ENCODE measurements around the gene TTC7B. TPM values are rescaled to one million over a fixed set of nuclear protein-coding genes. Genes with fewer than 3 reads are reported as not detected.

Gene TTC7B
- total and polyA plus RNA-seq, 2 experiments from 2014 or later: 7.9 to 28.6 TPM

GRCh38 chr14:90536511-90537191 lies 279.6 kb downstream of the TTC7B start:
- no peaks in the 10 kb centered on the region for H3K9me2 ChIP-seq (ENCODE audit: insufficient read depth)
- no peaks in the 10 kb centered on the region for H3K9me3 Mint-ChIP-seq
- no peak overlapping the region for H2AFZ ChIP-seq
- H3K36me3 ChIP-seq (ENCODE audit: insufficient read depth): no peaks in the 10 kb centered on the region
- H3K27ac ChIP-seq (ENCODE audit: low read depth): no peak overlapping the region
- no peaks in the 10 kb centered on the region for H3F3A ChIP-seq (replicated peaks; ENCODE audit: low read depth)
- H3K36me3 Mint-ChIP-seq (ENCODE audit: low read depth): no peaks in the 10 kb centered on the region
- no peak overlapping the region for H3K4me3 ChIP-seq
- H3K27me3 Mint-ChIP-seq (ENCODE audit: insufficient read depth, low read depth, poor library complexity): peaks cover 13% of the 10 kb centered on the region
- H3K27ac Mint-ChIP-seq: no peak overlapping the region
- no peak for ATAC-seq
- no peak overlapping the region for H3K4me3 Mint-ChIP-seq
- no peak for DNase-seq (ENCODE audit: low spot score)
- TF ChIP-seq ETS1 (IDR thresholded peaks at IDR 0.05) (no peak), EZH2phosphoT487 (IDR thresholded peaks at IDR 0.05; ENCODE audit: unreplicated experiment) (no peak), JUNB (IDR thresholded peaks at IDR 0.05; ENCODE audit: unreplicated experiment) (no peak), CTCF (conservative IDR thresholded peaks at IDR 0.05; ENCODE audit: low read depth in 2 of 2) (no peak), POLR2AphosphoS5 (IDR thresholded peaks at IDR 0.05; ENCODE audit: low read depth) (no peak), ZNF331 (CRISPR knock-in tag; IDR thresholded peaks at IDR 0.05; ENCODE audit: low read depth) (no peak), STAT1 (IDR thresholded peaks at IDR 0.05; ENCODE audit: unreplicated experiment) (no peak), ZNF114 (CRISPR knock-in tag; IDR thresholded peaks at IDR 0.05) (no peak), CREB1 (CRISPR knock-in tag; IDR thresholded peaks at IDR 0.05; ENCODE audit: low read depth) (no peak), EZH2 (IDR thresholded peaks at IDR 0.05; ENCODE audit: low read depth, unreplicated experiment) (no peak), NANOG (IDR thresholded peaks at IDR 0.05; ENCODE audit: borderline replicate concordance) (no peak)
- TF ChIP-seq, protein P1, sequence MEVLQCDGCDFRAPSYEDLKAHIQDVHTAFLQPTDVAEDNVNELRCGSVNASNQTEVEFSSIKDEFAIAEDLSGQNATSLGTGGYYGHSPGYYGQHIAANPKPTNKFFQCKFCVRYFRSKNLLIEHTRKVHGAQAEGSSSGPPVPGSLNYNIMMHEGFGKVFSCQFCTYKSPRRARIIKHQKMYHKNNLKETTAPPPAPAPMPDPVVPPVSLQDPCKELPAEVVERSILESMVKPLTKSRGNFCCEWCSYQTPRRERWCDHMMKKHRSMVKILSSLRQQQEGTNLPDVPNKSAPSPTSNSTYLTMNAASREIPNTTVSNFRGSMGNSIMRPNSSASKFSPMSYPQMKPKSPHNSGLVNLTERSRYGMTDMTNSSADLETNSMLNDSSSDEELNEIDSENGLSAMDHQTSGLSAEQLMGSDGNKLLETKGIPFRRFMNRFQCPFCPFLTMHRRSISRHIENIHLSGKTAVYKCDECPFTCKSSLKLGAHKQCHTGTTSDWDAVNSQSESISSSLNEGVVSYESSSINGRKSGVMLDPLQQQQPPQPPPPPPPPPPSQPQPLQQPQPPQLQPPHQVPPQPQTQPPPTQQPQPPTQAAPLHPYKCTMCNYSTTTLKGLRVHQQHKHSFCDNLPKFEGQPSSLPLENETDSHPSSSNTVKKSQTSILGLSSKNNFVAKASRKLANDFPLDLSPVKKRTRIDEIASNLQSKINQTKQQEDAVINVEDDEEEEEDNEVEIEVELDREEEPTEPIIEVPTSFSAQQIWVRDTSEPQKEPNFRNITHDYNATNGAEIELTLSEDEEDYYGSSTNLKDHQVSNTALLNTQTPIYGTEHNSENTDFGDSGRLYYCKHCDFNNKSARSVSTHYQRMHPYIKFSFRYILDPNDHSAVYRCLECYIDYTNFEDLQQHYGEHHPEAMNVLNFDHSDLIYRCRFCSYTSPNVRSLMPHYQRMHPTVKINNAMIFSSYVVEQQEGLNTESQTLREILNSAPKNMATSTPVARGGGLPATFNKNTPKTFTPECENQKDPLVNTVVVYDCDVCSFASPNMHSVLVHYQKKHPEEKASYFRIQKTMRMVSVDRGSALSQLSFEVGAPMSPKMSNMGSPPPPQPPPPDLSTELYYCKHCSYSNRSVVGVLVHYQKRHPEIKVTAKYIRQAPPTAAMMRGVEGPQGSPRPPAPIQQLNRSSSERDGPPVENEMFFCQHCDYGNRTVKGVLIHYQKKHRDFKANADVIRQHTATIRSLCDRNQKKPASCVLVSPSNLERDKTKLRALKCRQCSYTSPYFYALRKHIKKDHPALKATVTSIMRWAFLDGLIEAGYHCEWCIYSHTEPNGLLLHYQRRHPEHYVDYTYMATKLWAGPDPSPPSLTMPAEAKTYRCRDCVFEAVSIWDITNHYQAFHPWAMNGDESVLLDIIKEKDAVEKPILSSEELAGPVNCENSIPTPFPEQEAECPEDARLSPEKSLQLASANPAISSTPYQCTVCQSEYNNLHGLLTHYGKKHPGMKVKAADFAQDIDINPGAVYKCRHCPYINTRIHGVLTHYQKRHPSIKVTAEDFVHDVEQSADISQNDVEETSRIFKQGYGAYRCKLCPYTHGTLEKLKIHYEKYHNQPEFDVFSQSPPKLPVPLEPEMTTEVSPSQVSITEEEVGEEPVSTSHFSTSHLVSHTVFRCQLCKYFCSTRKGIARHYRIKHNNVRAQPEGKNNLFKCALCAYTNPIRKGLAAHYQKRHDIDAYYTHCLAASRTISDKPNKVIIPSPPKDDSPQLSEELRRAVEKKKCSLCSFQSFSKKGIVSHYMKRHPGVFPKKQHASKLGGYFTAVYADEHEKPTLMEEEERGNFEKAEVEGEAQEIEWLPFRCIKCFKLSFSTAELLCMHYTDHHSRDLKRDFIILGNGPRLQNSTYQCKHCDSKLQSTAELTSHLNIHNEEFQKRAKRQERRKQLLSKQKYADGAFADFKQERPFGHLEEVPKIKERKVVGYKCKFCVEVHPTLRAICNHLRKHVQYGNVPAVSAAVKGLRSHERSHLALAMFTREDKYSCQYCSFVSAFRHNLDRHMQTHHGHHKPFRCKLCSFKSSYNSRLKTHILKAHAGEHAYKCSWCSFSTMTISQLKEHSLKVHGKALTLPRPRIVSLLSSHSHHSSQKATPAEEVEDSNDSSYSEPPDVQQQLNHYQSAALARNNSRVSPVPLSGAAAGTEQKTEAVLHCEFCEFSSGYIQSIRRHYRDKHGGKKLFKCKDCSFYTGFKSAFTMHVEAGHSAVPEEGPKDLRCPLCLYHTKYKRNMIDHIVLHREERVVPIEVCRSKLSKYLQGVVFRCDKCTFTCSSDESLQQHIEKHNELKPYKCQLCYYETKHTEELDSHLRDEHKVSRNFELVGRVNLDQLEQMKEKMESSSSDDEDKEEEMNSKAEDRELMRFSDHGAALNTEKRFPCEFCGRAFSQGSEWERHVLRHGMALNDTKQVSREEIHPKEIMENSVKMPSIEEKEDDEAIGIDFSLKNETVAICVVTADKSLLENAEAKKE (CRISPR knock-in tag; IDR thresholded peaks at IDR 0.05): no peak
- TF ChIP-seq, protein P2, sequence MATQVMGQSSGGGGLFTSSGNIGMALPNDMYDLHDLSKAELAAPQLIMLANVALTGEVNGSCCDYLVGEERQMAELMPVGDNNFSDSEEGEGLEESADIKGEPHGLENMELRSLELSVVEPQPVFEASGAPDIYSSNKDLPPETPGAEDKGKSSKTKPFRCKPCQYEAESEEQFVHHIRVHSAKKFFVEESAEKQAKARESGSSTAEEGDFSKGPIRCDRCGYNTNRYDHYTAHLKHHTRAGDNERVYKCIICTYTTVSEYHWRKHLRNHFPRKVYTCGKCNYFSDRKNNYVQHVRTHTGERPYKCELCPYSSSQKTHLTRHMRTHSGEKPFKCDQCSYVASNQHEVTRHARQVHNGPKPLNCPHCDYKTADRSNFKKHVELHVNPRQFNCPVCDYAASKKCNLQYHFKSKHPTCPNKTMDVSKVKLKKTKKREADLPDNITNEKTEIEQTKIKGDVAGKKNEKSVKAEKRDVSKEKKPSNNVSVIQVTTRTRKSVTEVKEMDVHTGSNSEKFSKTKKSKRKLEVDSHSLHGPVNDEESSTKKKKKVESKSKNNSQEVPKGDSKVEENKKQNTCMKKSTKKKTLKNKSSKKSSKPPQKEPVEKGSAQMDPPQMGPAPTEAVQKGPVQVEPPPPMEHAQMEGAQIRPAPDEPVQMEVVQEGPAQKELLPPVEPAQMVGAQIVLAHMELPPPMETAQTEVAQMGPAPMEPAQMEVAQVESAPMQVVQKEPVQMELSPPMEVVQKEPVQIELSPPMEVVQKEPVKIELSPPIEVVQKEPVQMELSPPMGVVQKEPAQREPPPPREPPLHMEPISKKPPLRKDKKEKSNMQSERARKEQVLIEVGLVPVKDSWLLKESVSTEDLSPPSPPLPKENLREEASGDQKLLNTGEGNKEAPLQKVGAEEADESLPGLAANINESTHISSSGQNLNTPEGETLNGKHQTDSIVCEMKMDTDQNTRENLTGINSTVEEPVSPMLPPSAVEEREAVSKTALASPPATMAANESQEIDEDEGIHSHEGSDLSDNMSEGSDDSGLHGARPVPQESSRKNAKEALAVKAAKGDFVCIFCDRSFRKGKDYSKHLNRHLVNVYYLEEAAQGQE (IDR thresholded peaks at IDR 0.05; ENCODE audit: unreplicated experiment): no peak
- H4K20me1 ChIP-seq (replicated peaks; ENCODE audit: insufficient read depth): no peaks in the 10 kb centered on the region
- no peaks in the 10 kb centered on the region for H3K27me3 ChIP-seq (ENCODE audit: insufficient read depth)
- no peaks in the 10 kb centered on the region for H3K79me2 ChIP-seq (replicated peaks; ENCODE audit: insufficient read depth)
- no peak overlapping the region for H3K4me2 ChIP-seq
- no peaks in the 10 kb centered on the region for H3K4me1 ChIP-seq (ENCODE audit: insufficient read depth)
- peaks cover 21% of the 10 kb centered on the region for H3K4me1 Mint-ChIP-seq

Data from GM23338 (cell line).